Ovary (tissue), 9 donors: ENCODE results near the gene ETV5. TPM values are rescaled to one million over a fixed set of nuclear protein-coding genes. Genes with fewer than 3 reads are reported as not detected.

Experiments
- DNase-seq, 5 donors: peaks; one replicate each; pipeline ENCODE4 v3.0.0-alpha.2; 2019 to 2020
- H3K27ac ChIP-seq, 2 donors: fragments of 200-600 bp; one replicate each; pipeline versions ENCODE4 v1.5.1 to v1.8.0; 2019 to 2022
- H3K27me3 ChIP-seq: fragments of 200-600 bp; one replicate; pipeline ENCODE4 v1.8.0; 2022
- H3K36me3 ChIP-seq: fragments of 200-600 bp; sonication (generic); one replicate; pipeline ENCODE4 v1.5.1; 2019
- H3K4me1 ChIP-seq: one replicate; pipeline ENCODE4 v1.8.1; 2013; ENCODE audit warnings: mild to moderate bottlenecking, moderate library complexity; ENCODE audit not compliant: insufficient read depth
- H3K4me3 ChIP-seq: fragments of 200-600 bp; sonication (generic); one replicate; pipeline ENCODE4 v1.5.1; 2017
- H3K9me3 ChIP-seq, 2 donors: fragments of 200-600 bp in 1 of 2; sonication (generic) in 1 of 2; one replicate each; pipeline versions ENCODE4 v1.5.1 to v1.8.1; 2013 to 2019; ENCODE audit warnings: mild to moderate bottlenecking in 1 of 2, moderate library complexity in 1 of 2
- EP300 ChIP-seq: sonication (generic); formaldehyde crosslinking; IDR thresholded peaks from one replicate; pipeline ENCODE4 v1.6.1; 2017; ENCODE audit warnings: antibody characterized with exemption
- POLR2A ChIP-seq: fragments of 450-650 bp; IDR thresholded peaks from one replicate; pipeline ENCODE4 v1.6.1; 2017; ENCODE audit warnings: antibody characterized with exemption, mild to moderate bottlenecking, moderate library complexity
- WGBS, 3 donors: extraction: QIAGEN DNeasy Blood & Tissue Kit in 1 of 3; methylation state at CpG; one replicate each; pipeline versions ENCODE4 v1.1.5 to v1.1.7; 2013 to 2017; 5-methylcytosine and 5-hydroxymethylcytosine counted together
- intact Hi-C, 4 donors: fragments of 100-400 bp; cut with DNase I; formaldehyde crosslinking; loops; one replicate each; pipeline versions ENCODE4 v1.11.0 to v1.15.1; 2022 to 2023
- polyA plus RNA-seq, 2 donors: library from polyadenylated mRNA; stranded (reverse); fragments of 200-250 nt in 1 of 2; fragments of 350-450 nt in 1 of 2; fragmentation: Illumina TruSeq in 1 of 2; extraction: RNeasy Lipid Tissue Mini Kit (QIAGEN cat#74804) in 1 of 2; gene quantifications; one replicate each; pipeline ENCODE4 v1.2.3, GENCODE V29; 2013 to 2014
- total RNA-seq, 7 donors: library from RNA; depleted of rRNA in 2 of 7; stranded (reverse); fragments of >200 nt in 2 of 7; fragmentation: NEBNext Ultra II Directional in 3 of 7; extraction: Animal tissue kit (Norgen Biotek cat#: 25700) in 3 of 7; gene quantifications; one replicate each; pipeline versions ENCODE4 v1.1.0 to v1.2.4, GENCODE V29; 2016 to 2023
- TF ChIP-seq, protein P1 (sequence below), 3 donors: fragments of 450-650 bp in 2 of 3; fragments of 200-600 bp in 1 of 3; IDR thresholded peaks; one replicate each; pipeline versions ENCODE4 v1.5.1 to v1.8.0; 2016 to 2022; ENCODE audit warnings: antibody characterized with exemption in 3 of 3, mild to moderate bottlenecking in 1 of 3
- donor health status: DM: no; HTN: no; CAD: no; lungs with moderate emphysema.
- donor health status: DM: no; HTN: no; CAD: no.
- donor health status: Bipolar disorder and iron deficiency.
- donor health status: DM: yes; HTN: yes; CAD: no.
- donor health status: DM: no; HTN: no; CAD: no.
- donor health status: DM: yes; HTN: yes; CAD: no.

ETV5 gene
- total and polyA plus RNA-seq, 9 donors: 1.8 to 20.4 (median 6.6) TPM

- no peak for DNase-seq
- Histone ChIP-seq H3K27ac (no peak overlapping the region), H3K4me3 (no peak overlapping the region), H3K9me3 (no peaks in the 10 kb centered on the region), H3K4me1 (no peaks in the 10 kb centered on the region), H3K36me3 (no peaks in the 10 kb centered on the region), H3K27me3 (no peaks in the 10 kb centered on the region)
- WGBS, 3 donors: 86 to 87% (median 87%) methylated on average over 7 of the region's 7 CpGs
- TF ChIP-seq EP300: no peak
- TF ChIP-seq POLR2A: no peak
- TF ChIP-seq, protein P1, sequence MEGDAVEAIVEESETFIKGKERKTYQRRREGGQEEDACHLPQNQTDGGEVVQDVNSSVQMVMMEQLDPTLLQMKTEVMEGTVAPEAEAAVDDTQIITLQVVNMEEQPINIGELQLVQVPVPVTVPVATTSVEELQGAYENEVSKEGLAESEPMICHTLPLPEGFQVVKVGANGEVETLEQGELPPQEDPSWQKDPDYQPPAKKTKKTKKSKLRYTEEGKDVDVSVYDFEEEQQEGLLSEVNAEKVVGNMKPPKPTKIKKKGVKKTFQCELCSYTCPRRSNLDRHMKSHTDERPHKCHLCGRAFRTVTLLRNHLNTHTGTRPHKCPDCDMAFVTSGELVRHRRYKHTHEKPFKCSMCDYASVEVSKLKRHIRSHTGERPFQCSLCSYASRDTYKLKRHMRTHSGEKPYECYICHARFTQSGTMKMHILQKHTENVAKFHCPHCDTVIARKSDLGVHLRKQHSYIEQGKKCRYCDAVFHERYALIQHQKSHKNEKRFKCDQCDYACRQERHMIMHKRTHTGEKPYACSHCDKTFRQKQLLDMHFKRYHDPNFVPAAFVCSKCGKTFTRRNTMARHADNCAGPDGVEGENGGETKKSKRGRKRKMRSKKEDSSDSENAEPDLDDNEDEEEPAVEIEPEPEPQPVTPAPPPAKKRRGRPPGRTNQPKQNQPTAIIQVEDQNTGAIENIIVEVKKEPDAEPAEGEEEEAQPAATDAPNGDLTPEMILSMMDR (IDR thresholded peaks at IDR 0.05): no peak
- intact Hi-C loops: no loop called here
These were observed 42.4 kb upstream of the ETV5 start for GRCh38 chr3:186151077-186151971.

- no peak overlapping the region for H3K27ac ChIP-seq
- no peaks in the 10 kb centered on the region for H3K9me3 ChIP-seq
- DNase-seq: no peak
- H3K4me1 ChIP-seq: no peaks in the 10 kb centered on the region
- intact Hi-C loops: no loop called here
- WGBS, 3 donors: 61 to 67% (median 67%) methylated on average over 11 of the region's 11 CpGs
- no peaks in the 10 kb centered on the region for H3K27me3 ChIP-seq
- TF ChIP-seq POLR2A (no peak), EP300 (no peak)
- TF ChIP-seq, protein P1 (IDR thresholded peaks at IDR 0.05): no peak
- no peaks in the 10 kb centered on the region for H3K36me3 ChIP-seq
- H3K4me3 ChIP-seq: no peak overlapping the region
These were observed 41.3 kb upstream of the ETV5 start for GRCh38 chr3:186150041-186150830.

DNA sequence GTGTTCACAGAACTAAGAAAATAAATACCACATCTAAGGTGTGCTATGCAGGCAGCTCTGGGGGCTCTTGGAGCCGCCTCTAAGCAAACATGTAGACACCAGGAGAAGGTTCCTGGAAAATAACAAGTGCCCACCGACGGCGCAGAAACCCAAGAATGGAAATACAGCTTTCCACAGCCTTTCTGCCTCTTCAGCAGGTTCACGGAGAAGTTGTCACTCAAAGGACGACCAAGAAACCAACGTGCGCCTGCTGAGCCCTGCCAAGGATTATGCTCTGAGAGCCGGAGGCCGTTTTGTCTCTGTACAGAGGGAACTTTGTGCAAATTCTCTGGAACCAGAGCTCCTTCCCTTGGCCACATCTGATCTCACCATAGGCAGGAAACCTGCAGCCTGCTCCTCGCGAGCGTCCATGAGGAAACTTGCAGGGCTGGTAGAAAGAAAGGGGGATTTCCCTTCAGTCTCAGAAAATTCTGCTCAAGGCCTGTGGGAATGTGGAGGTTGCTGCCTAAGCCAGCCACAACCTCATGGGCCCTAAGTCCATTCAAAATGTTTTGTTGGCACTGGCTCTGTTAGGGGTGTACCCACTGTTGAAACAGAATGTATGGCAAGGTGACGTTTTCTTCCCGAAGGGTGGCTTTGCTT, 40.6 kb upstream of the ETV5 start:
- H3K4me1 ChIP-seq: no peaks in the 10 kb centered on the region
- intact Hi-C loops: no loop called here
- no peak for DNase-seq
- H3K9me3 ChIP-seq: no peaks in the 10 kb centered on the region
- no peak overlapping the region for H3K4me3 ChIP-seq
- 84 to 89% (median 86%) methylated on average over 15 of the region's 15 CpGs for WGBS, 3 donors
- no peaks in the 10 kb centered on the region for H3K36me3 ChIP-seq
- no peaks in the 10 kb centered on the region for H3K27me3 ChIP-seq
- TF ChIP-seq EP300: no peak
- TF ChIP-seq POLR2A: no peak
- TF ChIP-seq, protein P1 (IDR thresholded peaks at IDR 0.05): no peak
- no peak overlapping the region for H3K27ac ChIP-seq

- intact Hi-C loops: no loop called here
- Histone ChIP-seq H3K27ac (no peak overlapping the region), H3K27me3 (no peaks in the 10 kb centered on the region), H3K4me1 (no peaks in the 10 kb centered on the region), H3K4me3 (no peak overlapping the region), H3K36me3 (no peaks in the 10 kb centered on the region), H3K9me3 (no peaks in the 10 kb centered on the region)
- no peak for DNase-seq
- 72 to 83% (median 78%) methylated on average over 5 of the region's 5 CpGs for WGBS, 3 donors
- TF ChIP-seq, protein P1 (IDR thresholded peaks at IDR 0.05): no peak
- TF ChIP-seq EP300 (no peak), POLR2A (no peak)
These were observed 35.4 kb upstream of the ETV5 start for GRCh38 chr3:186144257-186144656.
